Measurements from ENCODE around the gene FCRL4.

DNA sequence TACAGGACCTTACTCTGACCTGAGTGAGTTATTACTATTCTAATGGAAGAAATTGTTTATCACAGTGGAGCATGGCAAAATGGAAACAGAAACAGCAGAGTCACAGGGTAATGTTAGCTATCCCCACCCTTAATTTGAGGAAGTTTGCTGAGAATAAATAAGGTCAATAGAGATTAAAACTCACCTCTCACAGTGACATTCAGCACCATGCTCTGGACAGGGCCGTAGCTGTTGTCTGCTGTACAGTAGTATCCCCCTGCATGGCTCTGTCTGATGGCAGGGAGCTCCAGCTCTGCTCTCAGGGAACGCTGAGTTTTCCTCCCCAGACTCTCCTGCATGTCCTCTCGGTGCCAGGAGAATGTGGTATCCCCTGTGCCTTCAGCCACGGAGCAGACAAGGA, 11.9 kb downstream of the FCRL4 start:
- TF ChIP-seq, protein P1, sequence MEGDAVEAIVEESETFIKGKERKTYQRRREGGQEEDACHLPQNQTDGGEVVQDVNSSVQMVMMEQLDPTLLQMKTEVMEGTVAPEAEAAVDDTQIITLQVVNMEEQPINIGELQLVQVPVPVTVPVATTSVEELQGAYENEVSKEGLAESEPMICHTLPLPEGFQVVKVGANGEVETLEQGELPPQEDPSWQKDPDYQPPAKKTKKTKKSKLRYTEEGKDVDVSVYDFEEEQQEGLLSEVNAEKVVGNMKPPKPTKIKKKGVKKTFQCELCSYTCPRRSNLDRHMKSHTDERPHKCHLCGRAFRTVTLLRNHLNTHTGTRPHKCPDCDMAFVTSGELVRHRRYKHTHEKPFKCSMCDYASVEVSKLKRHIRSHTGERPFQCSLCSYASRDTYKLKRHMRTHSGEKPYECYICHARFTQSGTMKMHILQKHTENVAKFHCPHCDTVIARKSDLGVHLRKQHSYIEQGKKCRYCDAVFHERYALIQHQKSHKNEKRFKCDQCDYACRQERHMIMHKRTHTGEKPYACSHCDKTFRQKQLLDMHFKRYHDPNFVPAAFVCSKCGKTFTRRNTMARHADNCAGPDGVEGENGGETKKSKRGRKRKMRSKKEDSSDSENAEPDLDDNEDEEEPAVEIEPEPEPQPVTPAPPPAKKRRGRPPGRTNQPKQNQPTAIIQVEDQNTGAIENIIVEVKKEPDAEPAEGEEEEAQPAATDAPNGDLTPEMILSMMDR (IDR thresholded peaks at IDR 0.05): no peak
- no peak for TF ChIP-seq EZH2 (IDR thresholded peaks at IDR 0.05)
- no peak for TF ChIP-seq EZH2phosphoT487 (IDR thresholded peaks at IDR 0.05)
